AG04450 (cell line): ENCODE measurements around the gene STYXL2. TPM values are rescaled to one million over a fixed set of nuclear protein-coding genes. Genes with fewer than 3 reads are reported as not detected.

Source experiments
- CTCF ChIA-PET: fragments of 300-600, 350-600 bp; formaldehyde crosslinking; extraction: SDS; loops from one replicate; lab custom pipeline; 2022; ENCODE audit warnings: antibody characterized with exemption, inconsistent platforms; lab: Charles Lee
- POLR2A ChIA-PET: fragments of 350-600 bp; formaldehyde crosslinking; extraction: SDS; loops from one replicate; lab custom pipeline; 2021; ENCODE audit warnings: antibody characterized with exemption, inconsistent platforms; lab: Yijun Ruan, JAX
- DNase-seq: peaks from one replicate; pipeline ENCODE4 v3.0.0-alpha.2; 2011; ENCODE audit warnings: low read depth, low spot score
- H3K27ac ChIP-seq: one replicate; pipeline ENCODE4 v1.5.1; 2012; ENCODE audit warnings: low read depth, low read length, control low read depth
- H3K27me3 ChIP-seq: one replicate; pipeline ENCODE4 v1.6.0; 2012; ENCODE audit warnings: low read length; ENCODE audit not compliant: control insufficient read depth, insufficient read depth
- H3K4me3 ChIP-seq: 2 replicates; pipeline ENCODE4 v1.5.1; 2011; ENCODE audit warnings: mild to moderate bottlenecking, low read depth, low read length, control low read depth
- H3K9me3 ChIP-seq: 2 replicates; pipeline ENCODE4 v1.5.1; 2012; ENCODE audit warnings: low read length; ENCODE audit not compliant: control insufficient read depth, insufficient read depth
- polyA plus RNA-seq: library from polyadenylated mRNA; depleted of rRNA; stranded (reverse); fragments of >200 nt; gene quantifications from 2 replicates; pipeline ENCODE4 v1.2.3, GENCODE V29; 2011
- TF ChIP-seq, protein P1 (sequence below): IDR thresholded peaks from 2 replicates; pipeline ENCODE4 v1.5.1; 2011; ENCODE audit warnings: low read depth, low read length, control low read depth, inconsistent platforms

Gene STYXL2
- polyA plus RNA-seq, 1 experiment: not detected

DNA sequence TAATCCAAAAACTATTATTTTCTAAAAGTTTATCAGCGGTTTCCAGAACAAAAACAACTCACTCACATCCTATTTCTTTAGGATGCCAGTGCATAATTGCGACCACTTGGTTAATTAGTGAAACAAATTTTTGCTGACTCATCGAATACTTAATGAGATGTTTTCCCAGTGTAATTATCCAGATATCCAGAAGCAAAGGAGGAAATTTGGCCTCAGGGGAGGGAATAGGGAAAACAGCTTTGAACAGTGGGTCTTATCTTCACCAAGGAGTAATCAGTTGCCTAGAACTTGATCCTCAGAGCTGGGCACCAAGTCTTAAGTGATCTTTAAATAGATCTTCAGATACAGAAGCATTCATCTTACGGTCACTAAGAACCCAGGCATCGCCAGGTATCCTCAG is 24.3 kb downstream of the STYXL2 start:
- no peak for DNase-seq
- peaks cover 2% of the 10 kb centered on the region for H3K27me3 ChIP-seq
- TF ChIP-seq, protein P1, sequence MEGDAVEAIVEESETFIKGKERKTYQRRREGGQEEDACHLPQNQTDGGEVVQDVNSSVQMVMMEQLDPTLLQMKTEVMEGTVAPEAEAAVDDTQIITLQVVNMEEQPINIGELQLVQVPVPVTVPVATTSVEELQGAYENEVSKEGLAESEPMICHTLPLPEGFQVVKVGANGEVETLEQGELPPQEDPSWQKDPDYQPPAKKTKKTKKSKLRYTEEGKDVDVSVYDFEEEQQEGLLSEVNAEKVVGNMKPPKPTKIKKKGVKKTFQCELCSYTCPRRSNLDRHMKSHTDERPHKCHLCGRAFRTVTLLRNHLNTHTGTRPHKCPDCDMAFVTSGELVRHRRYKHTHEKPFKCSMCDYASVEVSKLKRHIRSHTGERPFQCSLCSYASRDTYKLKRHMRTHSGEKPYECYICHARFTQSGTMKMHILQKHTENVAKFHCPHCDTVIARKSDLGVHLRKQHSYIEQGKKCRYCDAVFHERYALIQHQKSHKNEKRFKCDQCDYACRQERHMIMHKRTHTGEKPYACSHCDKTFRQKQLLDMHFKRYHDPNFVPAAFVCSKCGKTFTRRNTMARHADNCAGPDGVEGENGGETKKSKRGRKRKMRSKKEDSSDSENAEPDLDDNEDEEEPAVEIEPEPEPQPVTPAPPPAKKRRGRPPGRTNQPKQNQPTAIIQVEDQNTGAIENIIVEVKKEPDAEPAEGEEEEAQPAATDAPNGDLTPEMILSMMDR: no peak
- CTCF ChIA-PET: interaction anchor here (0.6 kb wide), 1 partner anchor 102 kb away, joined by 3 read pairs; the partner anchor contains the start of gene POU2F1
- POLR2A ChIA-PET: no interaction called here
- no peak overlapping the region for H3K27ac ChIP-seq
- H3K9me3 ChIP-seq: no peaks in the 10 kb centered on the region; the same call in 1 of the 2 replicates
- no peak overlapping the region for H3K4me3 ChIP-seq

DNA sequence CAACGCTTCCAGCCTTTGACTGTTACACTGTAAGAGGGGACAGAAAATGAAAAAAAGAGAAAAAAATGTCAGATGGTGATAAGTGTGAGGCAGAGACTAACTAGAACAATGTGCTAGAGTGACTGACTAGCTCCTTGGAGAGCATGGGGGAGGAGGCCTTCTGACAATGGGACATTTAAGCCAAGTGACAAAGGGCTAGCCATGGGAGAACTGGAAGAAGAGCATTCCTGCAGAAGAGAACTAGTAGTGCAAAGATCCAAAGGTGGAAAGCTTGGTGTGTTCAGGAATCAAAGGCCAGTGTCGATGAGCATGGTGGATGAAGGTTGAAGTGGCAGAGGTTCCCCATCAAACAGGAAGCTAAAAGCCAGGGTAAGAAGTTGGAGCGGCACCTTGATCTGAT is 25.8 kb downstream of the STYXL2 start:
- ChIA-PET CTCF (no interaction called here), POLR2A (no interaction called here)
- no peak overlapping the region for H3K27ac ChIP-seq
- TF ChIP-seq, protein P1: no peak
- no peak for DNase-seq
- H3K4me3 ChIP-seq: no peak overlapping the region
- peaks cover 2% of the 10 kb centered on the region for H3K27me3 ChIP-seq
- H3K9me3 ChIP-seq: no peaks in the 10 kb centered on the region; the same call in 1 of the 2 replicates

- Histone ChIP-seq H3K27ac (no peak overlapping the region), H3K27me3 (peaks cover 5% of the 10 kb centered on the region), H3K9me3 (no peaks in the 10 kb centered on the region; the same call in 1 of the 2 replicates), H3K4me3 (no peak overlapping the region)
- TF ChIP-seq, protein P1: no peak
- no peak for DNase-seq
- ChIA-PET POLR2A (no interaction called here), CTCF (interaction anchor here (0.6 kb wide), 1 partner anchor 99 kb away, joined by 8 read pairs; no protein-coding TSS in a partner anchor)
Measured at GRCh38 chr1:167120899-167121298, 27.0 kb downstream of the STYXL2 start.

GRCh38 chr1:167121375-167122120 is 27.7 kb downstream of the STYXL2 start:
- ChIA-PET POLR2A (no interaction called here), CTCF (no interaction called here)
- no peak for DNase-seq
- Histone ChIP-seq H3K4me3 (0 out of 2 replicates have a peak overlapping the region, but pooled peaks have one; percentile 5), H3K27me3 (peaks cover 5% of the 10 kb centered on the region), H3K27ac (no peak overlapping the region), H3K9me3 (no peaks in the 10 kb centered on the region; the same call in 1 of the 2 replicates)
- TF ChIP-seq, protein P1: no peak

DNA sequence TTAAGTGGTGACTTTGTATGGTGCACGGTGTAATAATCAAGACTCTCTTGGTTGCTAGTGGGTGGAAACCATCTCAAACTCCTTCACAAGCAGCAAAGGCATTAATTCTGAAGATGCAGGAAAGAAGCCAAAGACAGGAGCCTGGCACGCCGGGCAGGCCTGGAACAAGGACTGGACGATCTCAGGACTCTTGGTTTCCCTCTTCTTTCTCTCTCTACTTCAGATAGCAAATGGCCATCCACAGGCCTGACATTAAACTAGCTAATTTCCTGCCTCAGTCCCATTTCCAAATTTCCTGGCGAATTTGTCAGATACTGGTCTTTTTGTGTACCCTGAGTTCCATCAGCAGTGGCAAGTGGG is 28.2 kb downstream of the STYXL2 start:
- Histone ChIP-seq H3K27me3 (peaks cover 5% of the 10 kb centered on the region), H3K9me3 (no peaks in the 10 kb centered on the region; the same call in 1 of the 2 replicates), H3K4me3 (no peak overlapping the region), H3K27ac (no peak overlapping the region)
- CTCF ChIA-PET: no interaction called here
- no peak for DNase-seq
- POLR2A ChIA-PET: no interaction called here
- TF ChIP-seq, protein P1: no peak
